ENCODE data around the gene VSTM4.

VSTM4 gene

DNA sequence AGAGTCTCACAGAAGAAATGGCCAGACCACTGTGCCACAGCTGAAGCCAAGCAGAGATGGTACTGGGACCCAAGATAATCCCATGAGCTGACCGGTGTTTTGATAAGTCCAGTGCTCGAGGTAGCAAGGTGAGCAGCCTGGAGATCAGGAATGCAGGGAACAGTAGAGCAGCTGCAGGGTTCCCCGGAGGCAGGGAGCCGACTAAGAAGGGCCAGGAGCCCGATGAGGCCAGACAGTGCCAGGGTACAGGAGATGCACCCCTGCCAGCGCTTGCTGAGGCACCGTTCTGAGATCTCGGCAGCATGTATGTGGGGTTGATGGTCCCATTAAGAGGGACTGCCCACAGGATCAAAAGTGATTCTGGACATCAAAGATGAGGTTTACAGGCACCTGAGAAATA lies 47.1 kb downstream of the VSTM4 start:
- DNase-seq: no peak

DNA sequence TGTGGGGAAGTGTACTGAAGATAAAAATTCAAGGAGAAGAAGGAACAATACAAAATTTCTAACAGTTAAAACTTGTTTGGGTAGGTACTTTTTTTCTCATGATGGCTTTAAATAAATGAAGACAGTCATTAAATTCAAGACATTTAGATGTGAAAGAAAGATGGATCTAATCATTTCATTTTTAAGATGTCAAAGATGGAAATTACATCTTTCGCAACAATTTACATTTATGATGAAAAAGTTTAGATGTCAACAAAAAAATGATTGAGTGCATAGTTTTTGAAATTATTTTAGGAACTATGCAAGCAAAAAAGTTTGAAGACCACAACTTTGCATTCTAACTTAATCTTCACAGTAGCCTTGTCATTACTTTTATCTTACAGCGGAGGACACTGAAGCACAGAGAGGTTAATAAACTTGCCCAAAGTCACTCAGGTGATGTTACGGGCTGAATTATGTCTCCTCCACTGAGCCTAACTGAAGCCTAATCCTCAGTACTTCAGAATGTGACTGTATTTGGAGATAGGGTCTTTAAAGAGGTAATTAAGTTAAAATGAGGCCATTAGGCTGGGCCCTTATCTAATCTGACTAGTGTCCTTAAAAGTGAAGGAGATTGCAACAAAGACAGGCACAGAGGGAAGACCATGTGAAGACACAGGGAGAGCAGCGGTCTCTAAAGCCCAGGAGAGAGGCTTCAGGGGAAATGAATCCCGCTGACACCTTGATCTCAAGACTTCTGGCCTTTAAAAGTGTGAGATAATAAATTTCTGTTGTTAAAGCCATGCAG lies 48.2 kb downstream of the VSTM4 start:
- no peak for DNase-seq

DNA sequence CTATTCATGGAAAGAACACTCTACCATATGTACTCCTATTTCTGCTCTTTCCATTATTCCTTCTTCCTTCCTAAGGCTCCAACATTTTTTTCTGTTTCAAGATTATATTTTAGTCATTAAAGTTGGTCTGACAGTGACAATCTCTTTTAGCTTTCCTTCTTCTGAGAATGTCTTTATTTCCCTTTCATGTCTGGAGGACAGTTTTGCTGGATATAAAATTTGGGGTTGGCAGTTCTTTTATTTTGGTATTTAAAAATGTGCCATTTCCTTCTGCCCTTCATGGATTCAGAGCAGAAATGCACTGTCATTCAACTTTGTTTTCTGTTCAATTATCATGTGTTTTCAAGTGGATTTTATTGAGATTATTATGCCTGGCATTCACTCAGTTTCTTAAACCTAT lies 53.1 kb downstream of the VSTM4 start:
- no peak for DNase-seq

GRCh38 chr10:49061667-49062066 lies 53.7 kb downstream of the VSTM4 start:
- no peak for DNase-seq

DNA sequence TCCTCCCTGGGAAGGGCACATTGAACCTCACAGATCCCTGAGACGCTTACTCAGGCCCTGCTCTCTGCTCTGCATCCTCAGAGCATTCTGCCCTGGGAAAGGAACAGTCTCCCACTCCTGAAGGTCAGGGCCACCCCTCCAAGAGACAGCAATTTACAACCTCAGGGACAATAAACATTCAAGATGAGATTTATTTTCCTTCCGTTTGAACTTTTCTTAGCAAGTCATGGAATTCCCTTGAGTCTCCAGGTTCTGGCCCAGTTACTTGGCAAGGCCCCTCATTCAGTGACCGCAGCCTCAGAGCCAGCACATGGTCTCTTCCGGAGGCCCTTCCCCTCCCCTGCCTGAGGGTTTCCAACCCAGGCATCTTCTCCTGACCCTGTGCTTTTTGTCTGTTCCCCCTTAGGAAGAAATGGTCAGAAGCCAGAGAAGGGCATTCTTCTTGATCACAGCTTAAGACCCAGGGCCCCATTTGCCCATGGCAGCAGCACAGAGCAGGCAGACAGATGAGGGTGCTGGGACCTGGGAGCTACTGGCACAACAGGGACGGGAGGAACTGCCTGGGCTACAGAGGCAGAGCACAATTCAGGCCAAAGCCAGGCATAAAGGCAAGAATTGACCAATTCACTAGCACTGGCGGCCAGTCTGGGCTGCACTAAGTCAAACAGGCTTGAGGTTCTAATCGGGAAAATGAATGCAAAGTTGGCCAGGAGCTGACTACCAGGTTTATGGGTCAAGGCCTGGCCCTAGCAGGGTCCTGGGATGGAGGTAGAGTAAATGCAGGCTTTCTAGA lies 56.7 kb downstream of the VSTM4 start:
- no peak for DNase-seq

DNA sequence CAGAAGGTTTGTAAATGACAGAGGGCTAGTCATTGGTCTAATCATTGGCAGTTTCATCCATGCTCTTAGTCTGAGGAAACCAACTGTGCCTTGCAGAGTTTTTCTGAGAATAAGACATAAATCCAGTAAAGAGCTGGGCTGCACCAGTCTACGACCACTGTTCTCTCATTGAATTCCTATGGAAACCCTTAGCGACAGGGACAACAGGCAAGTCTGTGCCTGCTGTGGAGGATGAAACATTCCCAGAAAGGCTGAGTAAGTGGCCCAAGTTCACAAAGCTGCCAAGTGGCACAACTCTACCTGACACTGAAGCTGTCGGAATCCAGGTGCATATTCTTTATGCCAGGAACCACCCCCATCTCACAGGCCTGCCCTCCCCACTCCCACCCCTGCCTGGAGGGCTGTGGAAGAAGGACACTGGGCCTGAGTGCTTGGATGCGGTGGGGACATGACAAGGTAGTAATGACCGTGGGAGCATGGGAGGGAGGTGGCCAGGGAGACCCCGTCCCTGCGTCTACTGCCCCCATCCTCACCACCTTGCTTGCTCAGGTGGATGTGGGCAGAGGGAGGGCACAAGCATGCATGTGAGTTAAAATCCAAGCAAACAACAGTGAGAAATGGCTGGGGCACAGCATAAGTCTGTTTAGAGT lies 58.0 kb downstream of the VSTM4 start:
- DNase-seq: no peak

DNA sequence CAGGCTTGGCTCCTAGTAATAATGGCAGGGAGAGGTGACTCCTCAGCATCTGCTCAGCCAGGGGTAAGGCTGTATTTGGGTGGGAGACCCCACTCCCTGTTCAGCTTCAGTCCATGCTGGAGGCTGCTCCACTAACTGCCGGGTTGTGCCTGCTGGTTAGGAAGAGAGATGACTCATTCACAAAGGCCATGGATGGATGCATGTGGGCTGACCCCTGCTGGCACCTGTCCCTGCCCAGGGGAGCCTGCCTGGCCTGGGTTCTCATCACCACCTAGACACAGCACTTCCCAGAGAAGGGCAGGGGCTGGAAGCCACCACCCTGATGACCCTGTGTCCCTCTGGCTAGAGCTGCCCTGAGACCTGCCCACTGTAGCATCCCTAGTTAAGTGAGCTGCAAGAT lies 59.0 kb downstream of the VSTM4 start:
- no peak for DNase-seq

- DNase-seq: no peak
Observed at GRCh38 chr10:49055221-49055849, 60.0 kb downstream of the VSTM4 start.

DNA sequence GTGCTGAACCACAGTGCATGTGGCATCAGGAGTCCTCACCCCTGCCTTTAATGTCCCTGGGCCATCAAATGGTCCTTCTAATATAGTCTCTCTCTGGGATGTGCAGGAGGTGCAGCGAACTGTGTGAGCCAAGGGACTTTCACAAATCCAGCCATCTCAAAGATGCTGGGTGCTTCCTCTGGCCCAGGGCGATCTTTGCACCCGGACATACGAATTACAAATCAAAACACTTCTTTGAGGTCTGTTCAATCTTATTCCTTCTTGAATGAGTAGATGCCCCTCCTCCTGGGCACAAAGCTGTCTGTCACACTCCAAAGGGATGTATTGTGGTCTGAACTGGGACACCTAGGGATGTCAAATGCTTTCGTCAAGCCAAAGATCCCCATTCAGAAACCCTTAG lies 60.6 kb downstream of the VSTM4 start:
- DNase-seq: no peak

DNA sequence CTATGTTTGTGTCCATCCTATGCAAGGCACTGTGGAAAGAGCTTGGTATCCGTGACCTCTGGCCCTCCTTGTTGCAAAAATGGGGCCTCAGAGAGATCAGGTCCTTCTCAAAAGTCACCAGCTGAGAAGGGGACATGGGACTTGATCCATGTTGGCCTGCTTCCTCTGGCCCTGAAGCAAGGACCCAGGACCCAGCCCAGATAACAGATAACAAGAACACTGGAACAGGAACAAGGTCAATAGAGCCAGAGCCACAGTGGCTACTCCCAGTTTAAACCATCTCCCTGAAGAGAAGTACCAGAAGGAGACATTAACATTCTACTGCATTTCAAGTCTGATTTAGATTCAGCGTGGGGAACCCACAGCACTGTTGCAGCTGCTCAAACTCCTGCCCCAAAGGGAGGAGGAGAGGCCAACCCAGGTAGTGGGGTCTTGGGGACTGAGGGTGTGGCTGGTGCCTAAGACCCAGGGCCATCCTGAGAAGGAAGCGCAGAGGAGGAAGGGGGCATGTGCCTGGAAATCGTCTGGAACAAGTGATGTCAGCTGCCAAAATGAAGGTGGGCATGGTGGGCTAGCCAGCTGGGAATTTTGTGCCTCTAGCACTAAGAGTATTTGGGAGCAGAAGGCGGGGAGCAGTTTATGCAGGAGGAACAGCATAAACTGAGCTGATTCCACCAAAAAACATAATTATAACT lies 61.2 kb downstream of the VSTM4 start:
- no peak for DNase-seq

GRCh38 chr10:49053053-49053997 lies 62.0 kb downstream of the VSTM4 start:
- DNase-seq: no peak

- DNase-seq: no peak
Observed at GRCh38 chr10:49052069-49052468, 63.3 kb downstream of the VSTM4 start.

DNA sequence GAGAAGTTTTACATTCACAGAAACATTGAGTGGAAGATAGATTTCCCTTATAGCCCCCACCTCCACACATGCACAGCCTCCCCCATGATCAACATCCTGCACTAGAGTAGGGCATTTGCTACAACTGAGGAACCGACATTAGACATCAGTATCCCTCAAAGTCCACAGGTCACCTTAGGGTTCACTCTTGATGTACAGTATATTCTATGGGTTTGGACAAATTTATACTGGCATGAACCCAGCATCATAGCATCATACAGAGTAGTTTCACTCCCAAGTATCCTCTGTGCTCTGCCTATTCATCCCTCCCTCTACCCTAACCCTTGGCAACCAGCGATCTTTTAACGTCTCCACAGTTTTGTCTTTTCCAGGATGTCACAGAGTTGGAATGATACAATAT lies 64.4 kb downstream of the VSTM4 start:
- DNase-seq: no peak

DNA sequence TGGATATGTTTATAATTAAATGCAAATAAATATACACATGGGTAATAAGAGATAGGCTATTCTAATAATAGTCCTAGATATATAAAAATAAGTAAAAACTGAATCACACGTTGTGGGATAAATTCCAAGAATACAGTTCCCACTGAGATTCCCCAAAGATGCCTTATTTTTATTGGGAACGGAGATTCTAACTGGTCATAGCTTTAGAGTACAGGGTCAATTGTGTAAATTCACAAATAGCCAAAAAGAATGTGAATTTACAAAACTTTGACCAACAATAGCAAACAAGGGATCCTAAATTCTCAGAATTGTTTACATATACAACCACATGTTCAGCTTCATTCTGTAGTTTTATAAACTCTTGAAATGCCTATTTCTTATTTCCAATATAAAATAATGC lies 65.0 kb downstream of the VSTM4 start:
- DNase-seq: no peak

DNA sequence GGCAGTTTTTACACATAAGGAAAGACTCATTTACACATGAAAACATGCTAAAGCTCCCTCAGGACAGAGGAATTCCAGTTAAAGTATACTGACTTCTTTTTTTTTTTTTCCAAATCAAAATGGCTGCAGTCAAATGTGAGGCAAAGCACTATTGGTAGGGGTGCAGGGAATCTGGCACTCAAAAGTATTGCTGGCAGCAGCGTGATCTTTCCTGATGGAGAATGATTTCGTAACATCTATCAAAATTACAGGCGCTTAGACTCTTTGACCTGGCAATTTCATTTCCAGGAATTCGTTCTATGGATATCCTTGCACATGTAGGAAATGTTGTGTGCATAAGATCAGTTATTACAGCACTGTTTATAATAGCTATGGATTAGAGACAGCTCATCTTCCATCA lies 65.7 kb downstream of the VSTM4 start:
- no peak for DNase-seq

- DNase-seq: no peak
Observed at GRCh38 chr10:49047128-49047639, 68.1 kb downstream of the VSTM4 start.

DNA sequence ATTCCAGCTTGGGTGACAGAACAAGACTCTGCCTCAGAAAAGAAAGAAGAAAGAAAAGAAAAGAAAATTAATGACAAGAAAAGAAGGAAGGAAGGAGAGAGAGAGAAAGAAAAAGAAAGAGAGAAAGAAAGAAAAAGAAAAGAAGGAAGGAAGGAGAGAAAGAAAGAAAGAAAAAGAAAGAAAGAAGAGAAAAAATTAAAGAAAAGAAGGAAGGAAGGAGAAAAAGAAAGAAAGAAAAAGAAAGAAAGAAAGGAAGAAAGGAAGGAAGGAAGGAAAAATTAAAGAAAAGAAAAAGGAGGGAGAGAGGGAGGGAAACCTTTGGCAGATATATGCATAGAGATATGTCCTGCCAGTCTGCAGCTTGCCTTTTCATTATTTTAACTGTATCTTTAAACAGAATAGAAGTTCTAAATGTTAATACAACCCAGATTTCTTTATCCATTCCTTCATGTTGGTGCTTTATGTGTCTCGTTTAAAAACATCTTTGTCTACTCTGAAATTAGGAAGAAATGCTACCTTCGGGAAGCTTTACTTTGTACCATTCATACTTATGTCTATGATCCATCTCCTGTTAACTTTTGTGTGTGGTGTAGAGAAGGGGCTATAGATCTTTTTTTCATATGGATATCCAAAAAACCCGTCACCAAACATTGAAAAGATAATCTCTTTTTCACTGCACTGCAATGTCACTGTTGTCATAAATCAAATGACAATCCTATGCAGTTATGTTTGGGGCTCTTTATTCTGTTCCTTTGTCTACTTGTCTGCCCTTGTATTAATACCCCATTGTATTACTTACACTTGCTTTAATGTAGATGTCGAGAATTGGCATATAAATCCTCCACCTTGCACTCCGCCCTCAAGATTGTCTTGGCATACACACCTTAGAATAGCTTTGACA lies 70.8 kb downstream of the VSTM4 start:
- no peak for DNase-seq

- no peak for DNase-seq
Observed at GRCh38 chr10:49040601-49041000, 74.7 kb downstream of the VSTM4 start.

DNA sequence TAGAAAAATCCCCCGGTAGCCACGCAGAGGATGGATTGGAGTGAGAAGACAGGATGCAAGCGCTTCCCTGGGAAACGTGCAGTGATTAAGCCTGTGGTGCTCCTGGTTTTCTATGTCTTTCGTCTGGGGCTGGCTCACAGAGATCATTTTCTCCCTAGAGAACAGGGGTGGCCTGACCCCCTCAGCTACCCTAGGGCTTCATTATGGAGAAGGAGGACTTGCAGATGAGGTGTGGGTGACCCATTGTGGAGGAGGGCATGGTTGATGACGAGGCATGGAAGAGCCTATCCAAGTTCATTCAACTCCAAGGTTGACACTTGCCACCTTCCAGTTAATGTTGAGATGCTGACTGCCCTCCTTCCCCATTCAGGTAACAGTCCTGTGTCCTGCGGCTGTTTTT lies 75.9 kb downstream of the VSTM4 start:
- DNase-seq: no peak

GRCh38 chr10:49038711-49039110 lies 76.6 kb downstream of the VSTM4 start:
- no peak for DNase-seq

Data from OCI-M1 (cell line).